HG03025 (cell line): Measurements from ENCODE around the gene TTC33.
"Not testable (repeated sequence)": the region's sequence is repeated elsewhere in the genome, so short reads cannot be mapped to it uniquely, and the experiment has no call there.

Experiments used
- ATAC-seq: cut with Tn5 transposase; IDR thresholded peaks from one replicate; pipeline ENCODE4 v1.9.1; 2021; ENCODE audit warnings: mild to moderate bottlenecking, moderate library complexity; ENCODE audit not compliant: unreplicated experiment, low FRiP score

The TTC33 gene

GRCh38 chr5:40755407-40756365 is at the start of gene TTC33:
TSS of gene TTC33 (minus strand) at chr5:40755961. CDS start at chr5:40747018, 8,943 bp downstream.
- peak; percentile 95 for ATAC-seq

- no peak for ATAC-seq
Observed at GRCh38 chr5:40801771-40802562, 46.2 kb upstream of the TTC33 start.

GRCh38 chr5:40799258-40799657 is 43.5 kb upstream of the TTC33 start:
- no peak for ATAC-seq

GRCh38 chr5:40798801-40799210 is 43.0 kb upstream of the TTC33 start:
- ATAC-seq: no peak

GRCh38 chr5:40798012-40798800 is 42.4 kb upstream of the TTC33 start, which contains the start of gene PRKAA1:
TSS of gene PRKAA1 (minus strand) at chr5:40798374. CDS start at chr5:40798189, 185 bp downstream.
- ATAC-seq: peak; percentile 97

- ATAC-seq: peak; percentile 48
Observed at GRCh38 chr5:40797273-40798011, 41.7 kb upstream of the TTC33 start.

GRCh38 chr5:40796487-40796889 is 40.7 kb upstream of the TTC33 start:
- ATAC-seq: no peak

- not testable (repeated sequence) for ATAC-seq
Observed at GRCh38 chr5:40794877-40795276, 39.1 kb upstream of the TTC33 start.

GRCh38 chr5:40794340-40794739 is 38.6 kb upstream of the TTC33 start:
- ATAC-seq: not testable (repeated sequence)

- ATAC-seq: not testable (repeated sequence)
Observed at GRCh38 chr5:40792691-40793090, 36.9 kb upstream of the TTC33 start.

GRCh38 chr5:40791715-40792139 is 36.0 kb upstream of the TTC33 start:
- no peak for ATAC-seq

- ATAC-seq: no peak
Observed at GRCh38 chr5:40790947-40791593, 35.3 kb upstream of the TTC33 start.

GRCh38 chr5:40788941-40789340 is 33.2 kb upstream of the TTC33 start:
- ATAC-seq: not testable (repeated sequence)

- ATAC-seq: no peak
Observed at GRCh38 chr5:40787986-40788385, 32.2 kb upstream of the TTC33 start.

GRCh38 chr5:40786664-40787063 is 30.9 kb upstream of the TTC33 start:
- not testable (repeated sequence) for ATAC-seq

GRCh38 chr5:40784916-40785315 is 29.2 kb upstream of the TTC33 start:
- no peak for ATAC-seq

GRCh38 chr5:40784027-40784653 is 28.4 kb upstream of the TTC33 start:
- no peak for ATAC-seq

GRCh38 chr5:40781843-40782409 is 26.2 kb upstream of the TTC33 start:
- no peak for ATAC-seq
